K562 (cell line): ENCODE data around the gene ADAMTS14. TPM values are rescaled to one million over a fixed set of nuclear protein-coding genes. Genes with fewer than 3 reads are reported as not detected.

Source experiments
- ATAC-seq: fragments of 200-7000 bp; cut with Tn5 transposase; 3 replicates; pipeline ENCODE4 v1.9.1; 2020; ENCODE audit warnings: moderate library complexity
- BruUV-seq: library from RNA; stranded (reverse); fragments of 400-500 nt; replicated peaks from 2 replicates; lab custom pipeline; 2021; lab: Mats Ljungman, UMichigan
- CTCF ChIA-PET: fragments of 300-600 bp; formaldehyde crosslinking; extraction: SDS; loops from one replicate; lab custom pipeline; 2021; ENCODE audit warnings: low intra/inter-chr PET ratio; lab: Yijun Ruan, JAX
- POLR2A ChIA-PET: fragments of 300-600, 350-650 bp; sonication (Branson Sonifier 250); formaldehyde crosslinking; extraction: SDS; loops from one replicate; lab custom pipeline; 2021; ENCODE audit warnings: antibody characterized with exemption, inconsistent platforms; lab: Yijun Ruan, JAX
- DNase-seq, 4 experiments: peaks; one replicate each; pipeline versions ENCODE4 v3.0.0 to v3.0.0-alpha.2; 2011 to 2018; ENCODE audit warnings: low spot score in 3 of 4, mixed read lengths in 3 of 4; ENCODE audit errors: extremely low read depth in 1 of 4
- FAIRE-seq: peaks from 2 replicates; lab custom pipeline; 2011; peaks lifted over from hg19 to GRCh38; lab: Jason Lieb, UNC
- H2AFZ ChIP-seq: 2 replicates; pipeline ENCODE4 v1.6.0; 2011; ENCODE audit warnings: low read depth, low read length, control low read depth, inconsistent platforms
- H3K27ac ChIP-seq: fragments of 200-600 bp; 3 replicates; pipeline ENCODE4 v1.8.0; 2011; ENCODE audit warnings: low read depth, mild to moderate bottlenecking, control low read depth, inconsistent platforms, low read length, moderate library complexity, mixed read lengths; ENCODE audit errors: extremely low read depth
- H3K27me3 ChIP-seq, 2 experiments: fragments of 300-600 bp in 1 of 2; 2 replicates in 1 of 2; 3 replicates in 1 of 2; pipeline versions ENCODE4 v1.6.0 to v1.8.0; 2011; ENCODE audit warnings: inconsistent platforms in 2 of 2, low read length in 2 of 2, mild to moderate bottlenecking in 1 of 2, mixed read lengths in 1 of 2, moderate library complexity in 1 of 2; ENCODE audit not compliant: control insufficient read depth in 2 of 2, insufficient read depth in 2 of 2
- H3K36me3 ChIP-seq: fragments of 300-600 bp; 3 replicates; pipeline ENCODE4 v1.8.0; 2011; ENCODE audit warnings: mild to moderate bottlenecking, low read length, inconsistent platforms; ENCODE audit not compliant: control insufficient read depth, insufficient read depth
- H3K4me1 ChIP-seq, 2 experiments: fragments of 200-600 bp in 1 of 2; replicated peaks in 1 of 2; 2 replicates in 1 of 2; 3 replicates in 1 of 2; pipeline versions ENCODE4 v1.5.1 to v1.8.0; 2011; ENCODE audit warnings: inconsistent platforms in 2 of 2, low read length in 2 of 2, mild to moderate bottlenecking in 1 of 2, mixed read lengths in 1 of 2, moderate library complexity in 1 of 2; ENCODE audit not compliant: control insufficient read depth in 2 of 2, insufficient read depth in 2 of 2
- H3K4me2 ChIP-seq: 2 replicates; pipeline ENCODE4 v1.6.1; 2011; ENCODE audit warnings: low read length, control low read depth, inconsistent platforms, mixed read lengths; ENCODE audit not compliant: insufficient read depth
- H3K4me3 ChIP-seq: fragments of 200-600 bp; sonication (generic), shearing (Covaris generic); 2 replicates; pipeline ENCODE4 v1.5.1; 2016; ENCODE audit warnings: control low read depth, inconsistent platforms
- H3K79me2 ChIP-seq: fragments of 200-600 bp; 3 replicates; pipeline ENCODE4 v1.8.0; 2011; ENCODE audit warnings: low read length, inconsistent platforms; ENCODE audit not compliant: control insufficient read depth, insufficient read depth
- H3K9ac ChIP-seq, 2 experiments: 2 replicates each; pipeline versions ENCODE4 v1.6.0 to v1.6.1; 2011; ENCODE audit warnings: low read depth in 2 of 2, low read length in 2 of 2, control low read depth in 1 of 2, inconsistent platforms in 1 of 2, mild to moderate bottlenecking in 1 of 2, mixed read lengths in 1 of 2; ENCODE audit not compliant: insufficient read depth in 1 of 2
- H3K9me1 ChIP-seq: one replicate; pipeline ENCODE4 v1.6.0; 2011; ENCODE audit warnings: inconsistent platforms, mild to moderate bottlenecking, low read length, moderate library complexity; ENCODE audit not compliant: control insufficient read depth, insufficient read depth
- H3K9me3 ChIP-seq: replicated peaks from 2 replicates; pipeline ENCODE4 v1.5.1; 2011; ENCODE audit warnings: low read depth, low read length, inconsistent platforms; ENCODE audit not compliant: control insufficient read depth, insufficient read depth
- H4K20me1 ChIP-seq: replicated peaks from 2 replicates; pipeline ENCODE4 v1.6.1; 2011; ENCODE audit warnings: low read length, inconsistent platforms, mixed read lengths; ENCODE audit not compliant: control insufficient read depth, insufficient read depth
- MTF1 ChIP-seq: fragments of 250-450 bp; sonication (Bioruptor Pico); IDR thresholded peaks from 2 replicates; pipeline ENCODE4 v1.9.0; 2021; ENCODE audit warnings: moderate library complexity, mild to moderate bottlenecking, inconsistent platforms, borderline replicate concordance
- ZNF146 ChIP-seq: IDR thresholded peaks from one replicate; pipeline ENCODE4 v1.6.1; 2018; ENCODE audit warnings: missing compliant biosample characterization; ENCODE audit not compliant: unreplicated experiment
- ZNF280A ChIP-seq: fragments of 450-650 bp; IDR thresholded peaks from 2 replicates; pipeline ENCODE4 v1.6.1; 2018; ENCODE audit warnings: mild to moderate bottlenecking, low read depth; ENCODE audit not compliant: partially characterized antibody
- WGBS: fragments of 100-300 bp; shearing (Covaris generic); methylation state at CpG from one replicate; pipeline ENCODE4 v1.1.6; 2016; ENCODE audit warnings: low coverage, mixed read lengths; ENCODE audit not compliant: insufficient coverage; ENCODE audit errors: missing lambda C conversion rate; 5-methylcytosine and 5-hydroxymethylcytosine counted together
- in situ Hi-C: fragments of 300-500 bp; cut with MboI; formaldehyde crosslinking; loops from 4 replicates; pipeline ENCODE4 v1.15.0; 2018; ENCODE audit warnings: inconsistent platforms, mixed read lengths
- intact Hi-C: fragments of 100-400 bp; cut with micrococcal nuclease; formaldehyde crosslinking; loops from 2 replicates; pipeline ENCODE4 v1.14.2; 2022
- polyA plus RNA-seq, 8 experiments: library from polyadenylated mRNA; depleted of rRNA in 4 of 8; stranded (reverse) in 5 of 8; unstranded in 3 of 8; fragments of >200 nt; fragmentation: Nextera tagmentation in 2 of 8; fragmentation: Illumina TruSeq in 1 of 8; extraction: Ambion mirVana in 2 of 8; extraction: Trizol in 1 of 8; gene quantifications; 2 replicates each; pipeline versions ENCODE4 v1.2.1 to v1.2.3, GENCODE V29; 2011 to 2014; ENCODE audit warnings: inconsistent platforms in 1 of 8, missing spikeins in 1 of 8
- total RNA-seq, 7 experiments: library from RNA; depleted of rRNA in 6 of 7; stranded (reverse); fragments of >200 nt in 6 of 7; fragmentation: Illumina TruSeq in 2 of 7; extraction: Trizol in 2 of 7; gene quantifications; 2 replicates each; pipeline versions ENCODE4 v1.2.1 to v1.2.3, GENCODE V29; 2011 to 2021; ENCODE audit warnings: low replicate concordance in 1 of 7

Gene ADAMTS14
- total and polyA plus RNA-seq, 9 of the 15 experiments (the other 6 are each of a cell fraction or from before 2014, with no cell fraction given), result 0.04 to 37.4 (median 15.9) TPM

GRCh38 chr10:70795613-70796012 is 123.3 kb downstream of the ADAMTS14 start:
- H4K20me1 ChIP-seq, result no peaks in the 10 kb centered on the region
- no peak overlapping the region for H3K9ac ChIP-seq
- no peak overlapping the region for H3K27ac ChIP-seq
- intact Hi-C loops, result no loop called here
- ATAC-seq (no peak), DNase-seq (no peak), FAIRE-seq (no peak)
- no peak overlapping the region for H3K4me2 ChIP-seq
- H2AFZ ChIP-seq, result no peak overlapping the region
- H3K79me2 ChIP-seq, result no peaks in the 10 kb centered on the region
- H3K36me3 ChIP-seq, result no peaks in the 10 kb centered on the region
- no peaks in the 10 kb centered on the region for H3K9me1 ChIP-seq
- peaks cover 6 to 10% of the 10 kb centered on the region in 2 experiments; a peak in 3 of 5 replicates for H3K4me1 ChIP-seq
- H3K4me3 ChIP-seq, result no peak overlapping the region
- CTCF ChIA-PET, result no interaction called here
- TF ChIP-seq MTF1 (CRISPR knock-in tag) (no peak), ZNF146 (CRISPR knock-in tag) (no peak), ZNF280A (no peak)
- TF ChIP-seq, all 486 proteins: peak for 0
- Histone ChIP-seq H3K9me3 (no peaks in the 10 kb centered on the region), H3K27me3 (no peaks in the 10 kb centered on the region)
- BruUV-seq, result no TSS peak
- in situ Hi-C loops, result no loop called here
- POLR2A ChIA-PET, result interaction anchor here (1.4 kb wide), 1 partner anchor 16 kb away, joined by 5 read pairs; no protein-coding TSS in a partner anchor
- WGBS, result 88% methylated on average over 1 of the region's 1 CpG
